HG03571 (cell line): ENCODE results near the gene SAMD7.

Experiments used
- ATAC-seq: cut with Tn5 transposase; IDR thresholded peaks from one replicate; pipeline ENCODE4 v1.9.1; 2021; ENCODE audit not compliant: unreplicated experiment

The SAMD7 gene

GRCh38 chr3:169965562-169966427 lies 54.4 kb downstream of the SAMD7 start:
- peak; percentile 20 for ATAC-seq

GRCh38 chr3:169966428-169966950 lies 55.1 kb downstream of the SAMD7 start, which contains the start of gene SEC62:
Gene SEC62 (plus strand): TSS chr3:169966807. CDS start chr3:169966823, 16 bp downstream.
- ATAC-seq = peak; percentile 83

GRCh38 chr3:169966951-169967915 lies 55.9 kb downstream of the SAMD7 start:
- peak; percentile 30 for ATAC-seq

GRCh38 chr3:169968224-169968885 lies 57.0 kb downstream of the SAMD7 start:
- no peak for ATAC-seq

GRCh38 chr3:169969174-169970095 lies 58.1 kb downstream of the SAMD7 start:
- ATAC-seq = no peak

GRCh38 chr3:169970847-169971246 lies 59.5 kb downstream of the SAMD7 start:
- ATAC-seq = no peak

- ATAC-seq = no peak
Measured at GRCh38 chr3:169971522-169971921, 60.1 kb downstream of the SAMD7 start.

- no peak for ATAC-seq
Measured at GRCh38 chr3:169980055-169980454, 68.7 kb downstream of the SAMD7 start.

GRCh38 chr3:169984292-169984691 lies 72.9 kb downstream of the SAMD7 start:
- no peak for ATAC-seq
